MCF 10A (cell line): ENCODE data around the gene EPB41L3. TPM values are rescaled to one million over a fixed set of nuclear protein-coding genes. Genes with fewer than 3 reads are reported as not detected.

ENCODE experiments used
- BruUV-seq: library from RNA; stranded (reverse); fragments of 400-500 nt; replicated peaks from 2 replicates; lab custom pipeline; 2021; lab: Mats Ljungman, UMichigan
- CTCF ChIA-PET: fragments of 300-600 bp; sonication (Branson Sonifier 250); formaldehyde crosslinking; extraction: SDS; loops from one replicate; lab custom pipeline; 2021; ENCODE audit warnings: antibody characterized with exemption, inconsistent platforms; lab: Yijun Ruan, JAX
- POLR2A ChIA-PET: fragments of 300-600, 350-650 bp; sonication (Branson Sonifier 250); formaldehyde crosslinking; extraction: SDS; loops from one replicate; lab custom pipeline; 2020; ENCODE audit warnings: antibody characterized with exemption, inconsistent platforms; lab: Yijun Ruan, JAX
- DNase-seq: peaks from one replicate; pipeline ENCODE4 v3.0.0-alpha.2; 2018; ENCODE audit not compliant: unreplicated experiment
- H3K27ac Mint-ChIP-seq: one replicate; pipeline ENCODE4 v1.8.0; 2022; ENCODE audit warnings: mild to moderate bottlenecking, low read depth, mixed read lengths; ENCODE audit not compliant: unreplicated experiment
- H3K27me3 Mint-ChIP-seq: one replicate; pipeline ENCODE4 v1.8.0; 2022; ENCODE audit warnings: mixed read lengths; ENCODE audit not compliant: insufficient read depth, unreplicated experiment
- H3K36me3 Mint-ChIP-seq: one replicate; pipeline ENCODE4 v1.8.0; 2022; ENCODE audit warnings: mild to moderate bottlenecking, moderate library complexity, mixed read lengths; ENCODE audit not compliant: insufficient read depth, unreplicated experiment
- H3K4me1 Mint-ChIP-seq: one replicate; pipeline ENCODE4 v1.8.0; 2022; ENCODE audit warnings: mixed read lengths; ENCODE audit not compliant: insufficient read depth, unreplicated experiment
- H3K4me3 Mint-ChIP-seq: one replicate; pipeline ENCODE4 v1.8.0; 2022; ENCODE audit warnings: mild to moderate bottlenecking, moderate library complexity, mixed read lengths; ENCODE audit not compliant: unreplicated experiment
- H3K9me3 Mint-ChIP-seq: one replicate; pipeline ENCODE4 v1.8.0; 2022; ENCODE audit warnings: mixed read lengths; ENCODE audit not compliant: unreplicated experiment
- intact Hi-C: fragments of 100-400 bp; cut with micrococcal nuclease; formaldehyde crosslinking; loops from 2 replicates; pipeline ENCODE4 v1.14.1; 2022
- total RNA-seq: library from RNA; stranded (reverse); gene quantifications from 2 replicates; pipeline ENCODE4 v1.2.3, GENCODE V29; 2022
- TF ChIP-seq, protein P1 (sequence below): fragments of 200-600 bp; IDR thresholded peaks from one replicate; pipeline ENCODE4 v1.8.0; 2022; ENCODE audit warnings: antibody characterized with exemption, mild to moderate bottlenecking; ENCODE audit not compliant: unreplicated experiment

The EPB41L3 gene
- total RNA-seq, 1 experiment from 2014 or later = not detected

GRCh38 chr18:5464251-5464650 lies 79.5 kb downstream of the EPB41L3 start:
- BruUV-seq = no TSS peak
- peak; percentile 22 for DNase-seq
- CTCF ChIA-PET = interaction anchor here (0.6 to 0.8 kb wide), 2 partner anchors 140 to 178 kb away, joined by 4 read pairs; no protein-coding TSS in a partner anchor
- H3K27me3 Mint-ChIP-seq = no peaks in the 10 kb centered on the region
- peaks cover 27% of the 10 kb centered on the region for H3K4me1 Mint-ChIP-seq
- no peak overlapping the region for H3K4me3 Mint-ChIP-seq
- POLR2A ChIA-PET = interaction anchor here (0.6 to 1.1 kb wide), 3 partner anchors 18 to 606 kb away, joined by 3 to 4 read pairs (median 3); no protein-coding TSS in a partner anchor
- TF ChIP-seq, protein P1, sequence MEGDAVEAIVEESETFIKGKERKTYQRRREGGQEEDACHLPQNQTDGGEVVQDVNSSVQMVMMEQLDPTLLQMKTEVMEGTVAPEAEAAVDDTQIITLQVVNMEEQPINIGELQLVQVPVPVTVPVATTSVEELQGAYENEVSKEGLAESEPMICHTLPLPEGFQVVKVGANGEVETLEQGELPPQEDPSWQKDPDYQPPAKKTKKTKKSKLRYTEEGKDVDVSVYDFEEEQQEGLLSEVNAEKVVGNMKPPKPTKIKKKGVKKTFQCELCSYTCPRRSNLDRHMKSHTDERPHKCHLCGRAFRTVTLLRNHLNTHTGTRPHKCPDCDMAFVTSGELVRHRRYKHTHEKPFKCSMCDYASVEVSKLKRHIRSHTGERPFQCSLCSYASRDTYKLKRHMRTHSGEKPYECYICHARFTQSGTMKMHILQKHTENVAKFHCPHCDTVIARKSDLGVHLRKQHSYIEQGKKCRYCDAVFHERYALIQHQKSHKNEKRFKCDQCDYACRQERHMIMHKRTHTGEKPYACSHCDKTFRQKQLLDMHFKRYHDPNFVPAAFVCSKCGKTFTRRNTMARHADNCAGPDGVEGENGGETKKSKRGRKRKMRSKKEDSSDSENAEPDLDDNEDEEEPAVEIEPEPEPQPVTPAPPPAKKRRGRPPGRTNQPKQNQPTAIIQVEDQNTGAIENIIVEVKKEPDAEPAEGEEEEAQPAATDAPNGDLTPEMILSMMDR = no peak
- peaks cover 8% of the 10 kb centered on the region for H3K9me3 Mint-ChIP-seq
- intact Hi-C loops = no loop called here
- H3K36me3 Mint-ChIP-seq = no peaks in the 10 kb centered on the region
- H3K27ac Mint-ChIP-seq = no peak overlapping the region

- H3K27ac Mint-ChIP-seq = no peak overlapping the region
- no peak for DNase-seq
- H3K4me3 Mint-ChIP-seq = no peak overlapping the region
- POLR2A ChIA-PET = interaction anchor here (0.6 to 0.9 kb wide), 3 partner anchors 153 to 606 kb away, joined by 3 read pairs; no protein-coding TSS in a partner anchor
- CTCF ChIA-PET = interaction anchor here (0.6 to 0.8 kb wide), 2 partner anchors 141 to 178 kb away, joined by 4 read pairs; no protein-coding TSS in a partner anchor
- H3K27me3 Mint-ChIP-seq = no peaks in the 10 kb centered on the region
- peaks cover 27% of the 10 kb centered on the region for H3K4me1 Mint-ChIP-seq
- TF ChIP-seq, protein P1 = no peak
- BruUV-seq = no TSS peak
- intact Hi-C loops = no loop called here
- peaks cover 8% of the 10 kb centered on the region for H3K9me3 Mint-ChIP-seq
- no peaks in the 10 kb centered on the region for H3K36me3 Mint-ChIP-seq
These were observed 80.0 kb downstream of the EPB41L3 start for GRCh38 chr18:5463831-5464230.

- H3K27me3 Mint-ChIP-seq = no peaks in the 10 kb centered on the region
- peaks cover 8% of the 10 kb centered on the region for H3K9me3 Mint-ChIP-seq
- intact Hi-C loops = no loop called here
- no peaks in the 10 kb centered on the region for H3K36me3 Mint-ChIP-seq
- TF ChIP-seq, protein P1 = no peak
- H3K4me1 Mint-ChIP-seq = peaks cover 27% of the 10 kb centered on the region
- POLR2A ChIA-PET = interaction anchor here (0.9 kb wide), 1 partner anchor 380 kb away, joined by 3 read pairs; no protein-coding TSS in a partner anchor
- no peak overlapping the region for H3K4me3 Mint-ChIP-seq
- CTCF ChIA-PET = interaction anchor here (0.8 to 1.2 kb wide), 2 partner anchors 94 to 141 kb away, joined by 4 to 5 read pairs; no protein-coding TSS in a partner anchor
- DNase-seq = peak; percentile 69
- no peak overlapping the region for H3K27ac Mint-ChIP-seq
- no TSS peak for BruUV-seq
These were observed 80.4 kb downstream of the EPB41L3 start for GRCh38 chr18:5463390-5463789.

- BruUV-seq = no TSS peak
- Mint-ChIP-seq H3K36me3 (no peaks in the 10 kb centered on the region), H3K4me1 (peaks cover 27% of the 10 kb centered on the region), H3K27ac (no peak overlapping the region), H3K9me3 (peaks cover 8% of the 10 kb centered on the region), H3K27me3 (no peaks in the 10 kb centered on the region), H3K4me3 (no peak overlapping the region)
- DNase-seq = no peak
- TF ChIP-seq, protein P1 = no peak
- ChIA-PET POLR2A (interaction anchor here (0.9 kb wide), 1 partner anchor 73 kb away, joined by 5 read pairs; no protein-coding TSS in a partner anchor), CTCF (interaction anchor here (0.5 to 1.2 kb wide), 2 partner anchors 46 to 95 kb away, joined by 3 to 5 read pairs; no protein-coding TSS in a partner anchor)
- intact Hi-C loops = no loop called here
These were observed 81.6 kb downstream of the EPB41L3 start for GRCh38 chr18:5462227-5462626.
